GM19467 (cell line): ENCODE data around the gene ERCC1.

Experiments used
- ATAC-seq: cut with Tn5 transposase; IDR thresholded peaks from one replicate; pipeline ENCODE4 v1.9.1; 2021; ENCODE audit warnings: mild to moderate bottlenecking, moderate library complexity; ENCODE audit not compliant: unreplicated experiment

Gene ERCC1

DNA sequence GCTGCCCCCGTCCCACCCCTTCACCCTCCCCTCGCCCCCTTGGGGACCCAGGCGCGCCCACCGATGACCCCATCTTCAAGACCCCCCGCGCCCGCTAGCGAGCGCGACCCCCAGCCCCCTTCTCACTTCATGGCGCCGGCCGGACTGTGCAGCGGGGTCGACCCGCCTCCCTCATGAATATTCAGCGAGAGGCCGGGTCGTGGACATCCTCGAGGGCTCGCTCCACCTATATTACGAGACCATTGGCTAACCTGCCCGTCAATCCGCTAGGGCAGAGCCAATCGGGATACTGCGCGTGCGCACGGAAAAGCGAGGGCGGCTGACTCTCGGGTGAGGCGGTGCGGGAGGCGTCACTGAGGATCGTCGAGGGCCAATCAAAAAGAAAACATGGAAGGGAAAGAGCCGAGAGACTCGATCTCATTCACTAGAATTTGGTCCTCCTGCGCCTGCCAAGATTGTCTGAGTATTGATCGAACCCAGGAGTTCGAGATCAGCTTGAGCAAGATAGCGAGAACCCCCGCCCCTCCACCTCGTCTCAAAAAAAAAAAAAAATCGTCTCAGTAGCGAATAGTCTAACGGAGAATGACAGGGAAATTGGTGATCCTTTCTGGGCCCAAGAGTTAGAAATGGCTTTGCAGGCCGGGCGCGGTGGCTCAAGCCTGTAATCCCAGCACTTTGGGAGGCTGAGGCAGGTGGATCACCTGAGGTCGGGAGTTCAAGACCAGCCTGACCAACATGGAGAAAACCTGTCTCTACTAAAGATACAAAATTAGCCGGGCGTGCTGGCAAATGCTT lies 53.1 kb downstream of the ERCC1 start, which contains the start of gene ERCC2:
TSS of gene ERCC2 (minus strand) at position 164 of the 795 bp plus-strand sequence. CDS start at position 131, 33 bp downstream.
- ATAC-seq = peak; percentile 94

GRCh38 chr19:45368737-45369340 lies 54.9 kb downstream of the ERCC1 start:
- no peak for ATAC-seq

GRCh38 chr19:45368127-45368526 lies 55.6 kb downstream of the ERCC1 start:
- ATAC-seq = no peak

DNA sequence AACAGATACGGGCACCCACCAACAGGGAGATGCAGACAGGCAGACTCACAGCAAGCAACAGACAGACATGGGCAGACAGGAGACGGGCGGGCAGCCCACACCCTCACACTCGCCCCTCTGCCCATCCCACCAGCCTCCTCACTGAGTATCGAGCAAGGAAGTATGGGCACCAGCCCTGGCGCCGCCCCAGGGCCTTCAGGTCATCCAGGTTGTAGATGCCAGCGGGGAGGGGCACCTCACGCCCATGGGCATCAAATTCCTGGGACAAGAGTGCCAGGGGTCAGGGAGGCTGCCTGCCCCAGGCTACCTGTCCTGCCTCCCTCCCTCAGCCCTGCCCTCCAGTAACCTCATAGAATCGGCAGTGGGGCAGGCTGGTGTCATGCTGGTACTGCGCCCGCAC lies 59.0 kb downstream of the ERCC1 start:
- ATAC-seq = no peak

GRCh38 chr19:45363861-45364459 lies 59.8 kb downstream of the ERCC1 start:
- no peak for ATAC-seq

DNA sequence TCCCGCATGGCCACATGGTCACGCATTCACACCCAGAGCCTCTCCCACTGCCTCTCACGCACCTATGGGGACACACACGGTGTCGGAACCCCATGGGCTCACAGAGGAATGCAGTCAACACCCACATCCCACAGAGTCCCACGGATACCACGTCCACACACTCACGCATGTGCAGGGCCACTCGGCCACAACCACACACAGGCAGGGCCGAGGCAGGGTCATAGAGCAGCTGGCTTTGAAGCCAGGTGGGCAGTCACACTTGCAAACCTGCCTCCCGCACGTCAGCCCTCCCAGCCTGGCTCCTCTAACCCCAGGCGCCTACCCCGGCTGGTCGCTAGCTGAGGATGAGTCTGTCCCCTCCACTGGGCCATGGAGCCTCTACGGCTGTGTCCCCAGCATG lies 61.4 kb downstream of the ERCC1 start:
- ATAC-seq = no peak

DNA sequence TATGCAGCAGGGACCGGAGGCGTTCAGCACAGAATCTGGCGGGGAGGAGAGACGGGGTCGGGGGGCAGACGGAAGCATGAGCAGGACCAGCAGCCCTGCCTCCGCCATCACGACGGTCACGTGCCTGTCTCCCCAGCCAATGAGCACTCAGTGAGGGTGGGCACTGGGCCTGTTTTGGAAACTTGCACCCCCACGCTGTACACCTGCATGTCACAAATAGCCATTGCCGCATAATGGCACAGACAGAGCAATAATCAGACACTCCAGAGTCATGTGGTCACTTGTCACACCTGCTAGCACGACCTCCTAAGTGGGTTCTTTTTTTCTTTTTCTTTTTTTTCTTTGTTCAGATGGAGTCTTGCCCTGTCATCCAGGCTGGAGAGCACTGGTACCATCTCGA lies 62.1 kb downstream of the ERCC1 start:
- ATAC-seq = no peak

- ATAC-seq = no peak
These were observed 65.4 kb downstream of the ERCC1 start for GRCh38 chr19:45358213-45358792.

GRCh38 chr19:45357445-45357783 lies 66.3 kb downstream of the ERCC1 start:
- ATAC-seq = no peak
